ENCODE results near the gene KSR2. TPM values are rescaled to one million over a fixed set of nuclear protein-coding genes. Genes with fewer than 3 reads are reported as not detected.

KSR2 gene
- total and polyA plus RNA-seq, 2 of the 4 experiments (the other 2 are of a cell fraction) = not detected

GRCh38 chr12:117885211-117885610 lies 83.6 kb downstream of the KSR2 start:
- BruUV-seq (replicated peaks) = no TSS peak
- ATAC-seq (ENCODE audit: low read depth) = no peak
- Histone ChIP-seq H4K20me1 (ENCODE audit: insufficient read depth, low read length) (no peaks in the 10 kb centered on the region), H2BK15ac (ENCODE audit: low read depth, low read length) (no peak overlapping the region), H2BK20ac (ENCODE audit: low read depth, low read length) (no peak overlapping the region), H3K23ac (ENCODE audit: low read depth, low read length) (no peak overlapping the region), H3K9me3 (ENCODE audit: control insufficient read depth, insufficient read depth, low read length) (no peaks in the 10 kb centered on the region), H3K36me3 (ENCODE audit: control insufficient read depth, insufficient read depth, low read length) (no peaks in the 10 kb centered on the region), H3K27me3 (ENCODE audit: control insufficient read depth, insufficient read depth, low read length) (no peaks in the 10 kb centered on the region), H4K5ac (ENCODE audit: low read depth, low read length) (no peak overlapping the region), H3K14ac (replicated peaks; ENCODE audit: low read depth, low read length) (no peak overlapping the region), H3K4me2 (ENCODE audit: low read depth, low read length) (no peak overlapping the region), H3K18ac (ENCODE audit: low read depth, low read length) (no peak overlapping the region), H3K4me1 (ENCODE audit: control insufficient read depth, insufficient read depth, low read length) (no peaks in the 10 kb centered on the region), H2AK9ac (replicated peaks; ENCODE audit: low read depth, low read length, poor library complexity) (no peak overlapping the region), H3K9ac (ENCODE audit: low read depth, low read length) (no peak overlapping the region), H2AK5ac (ENCODE audit: low read depth, low read length) (no peak overlapping the region), H4K91ac (ENCODE audit: insufficient read depth, low read depth, low read length) (no peak overlapping the region), H3K79me1 (ENCODE audit: low read depth in 1 of 2, low read length in 2 of 2) (no peaks in the 10 kb centered on the region), H3K56ac (ENCODE audit: extremely low read depth, insufficient read depth, low read length) (no peak overlapping the region), H3K4ac (ENCODE audit: low read depth, low read length) (no peak overlapping the region), H3K9me1 (ENCODE audit: insufficient read depth, low read length) (no peaks in the 10 kb centered on the region), H2BK120ac (ENCODE audit: low read depth, low read length) (no peak overlapping the region), H3K4me3 (ENCODE audit: insufficient read depth, low read depth, low read length) (no peak overlapping the region), H2AFZ (replicated peaks; ENCODE audit: low read length, poor library complexity) (no peak overlapping the region), H2BK5ac (ENCODE audit: low read depth, low read length, poor library complexity, severe bottlenecking) (no peak overlapping the region), H4K8ac (ENCODE audit: low read depth in 2 of 2, low read length in 2 of 2) (no peak overlapping the region), H3K27ac (ENCODE audit: insufficient read depth, low read length) (no peak overlapping the region)
- in situ Hi-C loops (cut with MboI; ENCODE audit: low sequenced_read_pairs) = no loop called here
- TF ChIP-seq RCOR1 (IDR thresholded peaks at IDR 0.05; ENCODE audit: insufficient replicate concordance, low read length) (no peak), FOS (IDR thresholded peaks at IDR 0.05; ENCODE audit: low read depth, low read length) (no peak), CTCF (conservative IDR thresholded peaks at IDR 0.05; ENCODE audit: low read depth, low read length) (no peak), RAD21 (IDR thresholded peaks at IDR 0.05; ENCODE audit: low read length) (no peak), CHD1 (IDR thresholded peaks at IDR 0.05; ENCODE audit: low read depth, low read length) (no peak), BHLHE40 (IDR thresholded peaks at IDR 0.05; ENCODE audit: low read depth, low read length) (no peak), USF2 (IDR thresholded peaks at IDR 0.05; ENCODE audit: low read depth, low read length) (no peak), MAZ (IDR thresholded peaks at IDR 0.05; ENCODE audit: borderline replicate concordance, low read depth, low read length) (no peak), NFE2L2 (IDR thresholded peaks at IDR 0.05; ENCODE audit: low read depth, low read length) (no peak), POLR2A (IDR thresholded peaks at IDR 0.05; ENCODE audit: low read depth, low read length) (no peak), RFX5 (IDR thresholded peaks at IDR 0.05; ENCODE audit: low read depth, low read length) (no peak), ELK1 (IDR thresholded peaks at IDR 0.05; ENCODE audit: borderline replicate concordance, low read depth, low read length) (no peak), MAFK (IDR thresholded peaks at IDR 0.05; ENCODE audit: low read depth, low read length) (no peak), SMC3 (IDR thresholded peaks at IDR 0.05; ENCODE audit: low read depth, low read length) (no peak)
- POLR2A ChIA-PET (ENCODE audit: unreplicated experiment) = no interaction called here
- WGBS, 2 experiments (ENCODE audit: extremely low coverage in 2 of 2, insufficient read length in 1 of 2) = no CpG with 5 or more reads among the region's 3 CpGs
- intact Hi-C loops (cut with micrococcal nuclease) = no loop called here
- CTCF ChIA-PET = no interaction called here
- dilution Hi-C loops (cut with HindIII; ENCODE audit: low sequenced_read_pairs, unreplicated experiment) = no loop called here
- DNase-seq = no peak

Data from IMR-90 (cell line).